Loucy (cell line): Measurements from ENCODE around the gene NHS.

Experiments
- CTCF ChIP-seq: fragments of 200-600 bp; sonication (generic); conservative IDR thresholded peaks from 2 replicates; pipeline ENCODE4 v1.5.1; 2014; ENCODE audit warnings: mild to moderate bottlenecking, antibody characterized with exemption, low read length
- EZH2phosphoT487 ChIP-seq: fragments of 200-600 bp; IDR thresholded peaks from 2 replicates; pipeline ENCODE4 v1.6.1; 2018; ENCODE audit warnings: antibody characterized with exemption, mild to moderate bottlenecking, moderate library complexity, borderline replicate concordance

DNA sequence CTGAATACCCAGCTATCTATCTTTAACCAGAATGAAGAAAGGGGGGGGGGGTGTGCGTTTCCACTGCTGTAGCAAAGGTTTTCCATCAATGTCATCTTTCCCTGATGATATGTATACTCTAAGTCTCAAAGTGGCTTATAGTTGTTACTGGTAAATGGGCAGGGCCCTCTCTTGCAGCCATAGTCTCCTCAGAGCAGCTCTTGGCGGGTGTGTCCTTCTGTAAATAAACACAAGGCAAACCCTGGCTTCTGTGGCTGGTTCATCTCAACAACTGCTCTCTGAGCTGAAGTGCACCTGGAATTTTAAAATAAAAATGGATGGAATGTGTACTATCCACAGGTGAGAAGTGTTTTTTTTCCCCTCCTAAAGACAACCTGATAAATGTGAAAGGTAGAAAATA lies 304.8 kb downstream of the NHS start:
- TF ChIP-seq CTCF (no peak), EZH2phosphoT487 (no peak)
